GM10847 (cell line): ENCODE data around the gene CTSL.

ENCODE experiments used
- POLR2A ChIP-seq: IDR thresholded peaks from 2 replicates; pipeline ENCODE4 v1.6.1; 2011; ENCODE audit not compliant: insufficient read length; ENCODE audit errors: extremely low read depth

CTSL gene

DNA sequence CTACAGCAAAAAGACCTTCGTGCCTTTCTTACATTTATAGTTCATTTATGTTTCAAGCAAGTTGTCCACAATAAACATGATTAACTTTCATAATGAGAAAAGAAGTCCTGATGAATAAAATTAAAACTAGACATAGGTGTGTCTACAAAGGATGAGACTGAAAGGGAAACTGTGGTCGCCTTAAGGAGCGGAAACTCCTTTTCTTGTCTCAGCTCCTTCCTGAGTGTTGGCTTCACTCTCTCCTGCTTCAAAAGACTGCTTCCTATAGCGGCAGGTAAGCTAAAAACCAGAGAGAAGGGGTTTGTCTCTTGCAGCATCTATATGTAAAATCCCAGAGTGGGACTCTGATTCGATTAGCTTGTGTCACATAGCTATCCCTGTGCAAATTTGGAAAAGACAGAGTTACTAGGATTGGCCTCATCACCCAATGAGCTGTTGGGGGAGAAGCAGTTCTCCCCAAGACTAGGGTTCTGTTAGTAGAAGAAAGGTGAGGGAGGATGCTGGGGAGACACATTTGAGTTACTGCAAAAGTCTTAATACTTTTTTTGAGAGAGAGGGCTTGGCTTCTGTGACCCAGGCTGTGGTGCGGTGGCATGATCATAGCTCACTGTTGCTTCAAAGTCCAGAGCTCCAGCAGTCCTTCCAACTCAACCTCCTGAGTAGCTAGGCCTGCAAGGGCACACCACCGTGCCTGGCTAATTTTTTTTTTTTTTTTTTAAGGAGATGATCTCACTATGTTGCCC lies 16.8 kb upstream of the CTSL start:
- no peak for TF ChIP-seq POLR2A

DNA sequence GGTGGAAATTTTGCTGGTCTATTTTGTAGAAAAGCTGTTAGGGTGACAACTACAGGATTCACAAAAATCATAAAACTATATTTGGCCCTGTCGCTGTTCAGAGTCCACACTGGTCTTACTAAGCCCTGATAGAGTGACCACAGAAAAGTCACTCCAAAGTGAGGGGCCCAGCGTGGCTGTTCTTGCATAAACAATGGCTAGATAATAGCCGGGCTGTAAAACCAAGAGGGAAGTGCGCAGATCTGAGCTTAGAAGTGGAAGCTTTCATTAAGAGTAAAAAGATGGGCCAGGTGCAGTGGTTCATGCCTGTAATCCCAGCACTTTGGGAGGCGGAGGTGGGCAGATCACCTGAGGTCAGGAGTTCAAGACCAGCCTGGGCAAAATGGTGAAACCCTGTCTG lies 15.5 kb upstream of the CTSL start:
- no peak for TF ChIP-seq POLR2A

DNA sequence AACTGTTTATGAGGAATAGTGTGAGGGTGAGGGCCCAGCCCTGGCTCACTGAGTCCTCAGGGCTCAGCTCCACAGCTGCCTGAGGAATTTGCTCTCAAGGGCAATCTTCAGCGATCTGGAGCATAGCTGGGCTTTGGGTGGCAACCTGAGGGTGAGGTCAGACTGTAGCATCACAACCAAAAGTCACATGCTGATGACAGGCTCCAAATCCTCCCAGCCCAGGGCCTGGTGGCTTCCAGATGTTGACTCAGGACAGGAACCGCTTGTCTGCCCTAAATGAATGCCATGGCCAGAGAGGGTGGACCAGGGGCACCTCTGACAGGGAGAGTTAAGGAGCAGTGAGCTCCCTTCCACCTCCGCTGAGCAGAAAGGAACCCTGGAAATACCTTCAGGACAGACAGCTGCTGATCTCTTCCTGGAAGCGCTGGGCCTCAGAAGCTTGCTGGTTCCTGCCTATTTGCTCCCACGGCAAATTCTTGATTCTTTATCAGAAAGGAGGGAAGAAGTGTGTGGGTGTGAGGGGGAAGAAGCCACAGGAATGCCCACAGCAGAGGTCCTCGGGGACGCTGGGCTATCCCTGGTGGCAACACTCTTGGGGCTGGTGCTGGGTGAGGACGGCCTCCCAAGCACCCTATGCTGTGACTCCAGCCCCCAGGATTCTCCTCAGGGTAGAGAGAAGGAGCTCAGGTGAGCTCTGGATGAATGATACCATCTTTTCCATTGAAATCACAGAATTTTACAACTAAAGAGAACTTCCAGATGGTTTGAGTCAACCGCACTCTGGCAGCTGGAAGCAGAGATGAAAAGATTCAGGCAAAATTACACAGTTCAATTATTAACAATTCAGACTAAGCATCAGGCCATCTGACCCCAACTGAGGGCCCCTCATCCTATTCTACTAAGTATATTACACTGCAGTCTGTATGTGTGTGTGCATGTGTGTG lies 13.8 kb upstream of the CTSL start:
- no peak for TF ChIP-seq POLR2A

GRCh38 chr9:87712801-87713277 lies 13.1 kb upstream of the CTSL start:
- no peak for TF ChIP-seq POLR2A

- no peak for TF ChIP-seq POLR2A
Measured at GRCh38 chr9:87713278-87713987, 12.5 kb upstream of the CTSL start.

GRCh38 chr9:87713988-87714330 lies 12.0 kb upstream of the CTSL start:
- no peak for TF ChIP-seq POLR2A

GRCh38 chr9:87714819-87715218 lies 11.1 kb upstream of the CTSL start:
- no peak for TF ChIP-seq POLR2A

DNA sequence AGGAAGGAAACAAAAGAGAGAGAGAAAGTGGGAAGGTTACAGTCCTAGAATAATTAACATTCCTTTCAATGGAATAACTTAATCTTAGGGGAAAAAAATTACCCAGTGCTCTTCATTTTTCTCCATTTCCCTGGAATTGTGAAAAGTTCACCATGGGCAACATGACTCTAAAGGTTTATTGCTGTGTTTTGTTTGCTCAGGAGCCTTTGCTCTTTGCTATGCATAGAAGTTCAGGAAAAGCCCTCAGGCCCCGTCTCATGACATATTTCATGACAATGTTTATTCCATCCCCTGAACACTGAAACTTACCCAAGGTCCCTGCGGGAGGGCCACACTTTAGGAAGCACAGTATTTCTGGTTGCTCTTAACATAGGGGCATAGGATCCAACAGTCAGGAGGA lies 9.8 kb upstream of the CTSL start:
- no peak for TF ChIP-seq POLR2A

- no peak for TF ChIP-seq POLR2A
Measured at GRCh38 chr9:87717456-87717855, 8.5 kb upstream of the CTSL start.

- TF ChIP-seq POLR2A, result no peak
Measured at GRCh38 chr9:87718231-87718630, 7.7 kb upstream of the CTSL start.

- no peak for TF ChIP-seq POLR2A
Measured at GRCh38 chr9:87718852-87719612, 6.9 kb upstream of the CTSL start.

GRCh38 chr9:87720173-87720572 lies 5.7 kb upstream of the CTSL start:
- no peak for TF ChIP-seq POLR2A

- no peak for TF ChIP-seq POLR2A
Measured at GRCh38 chr9:87722393-87723088, 3.4 kb upstream of the CTSL start.

DNA sequence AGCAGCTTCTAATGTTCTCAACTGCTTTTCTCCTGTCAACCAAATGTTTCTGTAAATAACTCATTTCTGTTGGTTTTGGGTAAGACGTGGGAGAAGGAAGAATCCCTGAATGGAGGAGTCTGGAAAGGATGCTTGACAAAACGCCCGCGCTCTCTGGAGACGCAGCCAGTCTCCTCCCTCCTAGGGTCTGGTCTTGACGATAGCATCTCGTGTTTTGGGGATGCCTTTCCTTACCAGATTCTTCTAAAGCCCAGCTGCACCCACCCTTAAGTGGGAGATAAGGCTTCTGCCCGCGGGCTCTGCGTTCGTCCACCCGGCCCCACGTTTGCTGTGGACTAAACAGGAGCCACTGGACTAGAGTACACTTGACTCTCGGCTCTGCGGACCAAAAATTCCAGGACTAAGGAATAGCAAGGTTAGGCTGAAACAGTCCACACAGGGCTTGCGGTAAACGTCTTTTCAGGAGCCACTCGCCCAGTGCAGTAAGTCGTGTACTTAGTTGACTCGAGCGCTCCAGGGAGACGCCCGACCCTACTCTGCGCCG lies 491 bp upstream of the CTSL start:
- TF ChIP-seq POLR2A, result no peak
